NCI-H82 (cell line): Measurements from ENCODE around the gene TRIM47.
"Not testable (repeated sequence)": the region's sequence is repeated elsewhere in the genome, so short reads cannot be mapped to it uniquely, and the experiment has no call there.

Source experiments
- DNase-seq: peaks from one replicate; lab custom pipeline; 2025; lab: John Stamatoyannopoulos, UW

TRIM47 gene

GRCh38 chr17:75869282-75870141, 8.9 kb downstream of the TRIM47 start:
- no peak for DNase-seq

GRCh38 chr17:75868730-75869281, 9.6 kb downstream of the TRIM47 start:
- not testable (repeated sequence) for DNase-seq

- not testable (repeated sequence) for DNase-seq
Observed at GRCh38 chr17:75865404-75866188, 12.8 kb downstream of the TRIM47 start.

GRCh38 chr17:75864887-75865286, 13.5 kb downstream of the TRIM47 start:
- not testable (repeated sequence) for DNase-seq

- DNase-seq: no peak
Observed at GRCh38 chr17:75864448-75864871, 13.9 kb downstream of the TRIM47 start.

GRCh38 chr17:75861927-75862317, 16.5 kb downstream of the TRIM47 start:
- no peak for DNase-seq

GRCh38 chr17:75859358-75859757, 19.0 kb downstream of the TRIM47 start:
- not testable (repeated sequence) for DNase-seq

- peak; percentile 81 for DNase-seq
Observed at GRCh38 chr17:75856062-75856756, 22.2 kb downstream of the TRIM47 start.

- peak; percentile 100 for DNase-seq
Observed at GRCh38 chr17:75855310-75856061, 22.9 kb downstream of the TRIM47 start, which contains the start of gene WBP2. WBP2 (minus strand) TSS chr17:75855335; CDS start chr17:75855297, 38 bp downstream.

GRCh38 chr17:75854881-75855309, 23.5 kb downstream of the TRIM47 start:
- no peak for DNase-seq

GRCh38 chr17:75854101-75854748, 24.2 kb downstream of the TRIM47 start:
- peak; percentile 60 for DNase-seq

- no peak for DNase-seq
Observed at GRCh38 chr17:75853433-75853832, 24.9 kb downstream of the TRIM47 start.

- DNase-seq: not testable (repeated sequence)
Observed at GRCh38 chr17:75851693-75851991, 26.7 kb downstream of the TRIM47 start.

- no peak for DNase-seq
Observed at GRCh38 chr17:75850928-75851692, 27.3 kb downstream of the TRIM47 start.

- no peak for DNase-seq
Observed at GRCh38 chr17:75849724-75850123, 28.7 kb downstream of the TRIM47 start.

- no peak for DNase-seq
Observed at GRCh38 chr17:75849279-75849646, 29.1 kb downstream of the TRIM47 start.

- peak; percentile 88 for DNase-seq
Observed at GRCh38 chr17:75848523-75849278, 29.7 kb downstream of the TRIM47 start.

- DNase-seq: no peak
Observed at GRCh38 chr17:75847614-75848522, 30.5 kb downstream of the TRIM47 start.
